ENCODE data around the gene IL20RB.

DNA sequence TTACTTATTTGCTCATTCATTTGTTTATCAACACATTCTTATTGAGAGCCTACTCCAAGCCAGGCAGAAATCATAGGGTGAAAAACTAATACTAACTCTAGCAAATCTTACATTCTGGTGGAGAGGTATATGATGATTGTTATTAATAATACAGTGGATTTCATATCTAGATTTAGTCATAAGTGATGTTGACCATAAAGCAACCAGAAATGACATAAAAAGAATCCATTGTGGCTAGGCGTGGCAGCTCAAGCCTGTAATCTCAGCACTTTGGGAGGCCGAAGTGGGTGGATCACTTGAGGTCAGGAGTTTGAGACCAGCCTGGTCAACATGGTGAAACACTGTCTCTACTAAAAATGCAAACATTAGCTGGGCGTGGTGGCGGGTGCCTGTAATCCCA lies 26.2 kb upstream of the IL20RB start:
- TF ChIP-seq, protein P1, sequence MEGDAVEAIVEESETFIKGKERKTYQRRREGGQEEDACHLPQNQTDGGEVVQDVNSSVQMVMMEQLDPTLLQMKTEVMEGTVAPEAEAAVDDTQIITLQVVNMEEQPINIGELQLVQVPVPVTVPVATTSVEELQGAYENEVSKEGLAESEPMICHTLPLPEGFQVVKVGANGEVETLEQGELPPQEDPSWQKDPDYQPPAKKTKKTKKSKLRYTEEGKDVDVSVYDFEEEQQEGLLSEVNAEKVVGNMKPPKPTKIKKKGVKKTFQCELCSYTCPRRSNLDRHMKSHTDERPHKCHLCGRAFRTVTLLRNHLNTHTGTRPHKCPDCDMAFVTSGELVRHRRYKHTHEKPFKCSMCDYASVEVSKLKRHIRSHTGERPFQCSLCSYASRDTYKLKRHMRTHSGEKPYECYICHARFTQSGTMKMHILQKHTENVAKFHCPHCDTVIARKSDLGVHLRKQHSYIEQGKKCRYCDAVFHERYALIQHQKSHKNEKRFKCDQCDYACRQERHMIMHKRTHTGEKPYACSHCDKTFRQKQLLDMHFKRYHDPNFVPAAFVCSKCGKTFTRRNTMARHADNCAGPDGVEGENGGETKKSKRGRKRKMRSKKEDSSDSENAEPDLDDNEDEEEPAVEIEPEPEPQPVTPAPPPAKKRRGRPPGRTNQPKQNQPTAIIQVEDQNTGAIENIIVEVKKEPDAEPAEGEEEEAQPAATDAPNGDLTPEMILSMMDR (IDR thresholded peaks at IDR 0.05): no peak
- TF ChIP-seq POLR2A (IDR thresholded peaks at IDR 0.05): no peak

Measured in lower leg skin (tissue), 3 donors.